Stimulated activated CD8-positive, alpha-beta memory T cell treated with anti-CD3 and anti-CD28 coated beads, Interleukin-4, amount 100 ng/mL, for 4 hours (primary cell): Measurements from ENCODE around the gene TIMM21.

Experiments used
- DNase-seq, 2 donors: peaks; one replicate each; pipeline ENCODE4 v3.0.0-alpha.2; 2020; ENCODE audit warnings: low read depth in 2 of 2, low spot score in 1 of 2

TIMM21 gene

DNA sequence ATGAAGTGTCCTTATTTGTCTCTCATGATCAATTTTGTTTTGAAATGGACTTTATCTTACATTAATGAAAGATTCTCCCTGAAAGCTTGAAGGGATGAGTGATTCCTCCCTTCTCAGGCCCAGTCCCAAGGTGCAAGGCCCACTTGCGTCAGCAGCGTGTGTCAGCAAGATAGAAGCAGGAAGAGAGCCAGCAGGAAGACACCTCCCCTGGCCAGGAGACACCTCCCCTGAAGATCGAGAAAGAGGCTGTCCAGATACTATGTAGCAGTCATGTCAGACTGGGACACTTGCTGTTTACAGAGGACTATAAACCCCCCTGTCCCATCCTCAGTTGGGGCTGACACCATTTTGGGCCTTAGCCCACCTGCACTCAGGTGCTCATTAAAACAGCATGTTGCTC, 38.3 kb downstream of the TIMM21 start:
- no peak for DNase-seq

DNA sequence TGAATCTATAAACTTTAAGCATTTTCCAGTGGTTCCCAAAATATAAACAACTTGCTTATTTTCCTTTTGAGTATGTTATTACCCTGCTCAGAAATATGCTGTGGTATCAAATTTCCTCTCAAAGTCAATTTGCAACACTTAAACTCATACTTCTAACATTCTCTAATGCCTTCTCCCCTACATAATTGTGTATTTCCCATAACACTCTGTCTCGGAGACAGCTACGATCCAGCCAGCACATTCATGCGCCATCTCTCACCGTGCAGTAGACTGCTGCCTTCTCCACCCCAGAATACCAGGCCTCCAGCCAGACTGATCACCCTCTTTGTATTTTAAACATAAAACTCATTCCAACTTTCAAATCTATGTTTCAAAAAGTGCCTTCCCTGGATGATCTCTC, 41.8 kb downstream of the TIMM21 start:
- no peak for DNase-seq

DNA sequence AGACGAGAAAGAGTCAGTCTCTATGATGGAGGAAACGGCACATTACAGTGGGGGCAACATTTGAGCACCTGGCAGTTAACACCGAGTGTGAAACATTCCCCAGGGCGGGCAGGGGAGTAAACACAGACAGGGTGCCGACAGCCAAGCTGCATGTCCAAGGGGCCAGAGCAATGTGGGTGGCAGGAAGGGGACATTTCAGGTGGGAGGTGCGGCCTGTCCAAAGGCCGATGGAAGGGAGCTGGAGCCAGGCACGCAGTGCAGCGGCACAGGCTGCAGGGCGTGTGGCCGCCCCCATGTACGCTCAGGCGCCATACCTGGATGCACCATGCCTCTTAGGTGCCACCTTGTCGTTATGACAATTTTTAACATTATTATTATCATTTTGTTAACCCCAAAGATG, 43.3 kb downstream of the TIMM21 start:
- no peak for DNase-seq

DNA sequence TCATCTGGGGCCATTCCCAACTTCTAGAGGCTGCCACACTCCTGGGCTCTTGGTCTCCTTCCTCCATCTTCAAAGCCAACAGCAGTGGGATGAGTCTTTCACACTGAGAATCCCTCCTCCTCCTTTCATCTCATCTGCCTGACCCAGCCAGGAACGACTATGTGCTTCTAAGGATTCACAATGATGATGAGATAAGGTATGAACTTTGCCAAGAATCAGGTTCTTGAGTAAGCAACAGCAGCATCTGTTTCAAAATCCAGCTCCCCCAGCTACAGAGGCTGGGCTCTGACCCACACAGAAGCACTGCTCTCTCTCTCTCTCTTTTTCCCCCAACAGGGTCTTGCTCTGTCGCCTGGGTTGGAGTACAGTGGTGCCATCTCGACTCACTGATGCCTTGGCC, 46.4 kb downstream of the TIMM21 start:
- no peak for DNase-seq

DNA sequence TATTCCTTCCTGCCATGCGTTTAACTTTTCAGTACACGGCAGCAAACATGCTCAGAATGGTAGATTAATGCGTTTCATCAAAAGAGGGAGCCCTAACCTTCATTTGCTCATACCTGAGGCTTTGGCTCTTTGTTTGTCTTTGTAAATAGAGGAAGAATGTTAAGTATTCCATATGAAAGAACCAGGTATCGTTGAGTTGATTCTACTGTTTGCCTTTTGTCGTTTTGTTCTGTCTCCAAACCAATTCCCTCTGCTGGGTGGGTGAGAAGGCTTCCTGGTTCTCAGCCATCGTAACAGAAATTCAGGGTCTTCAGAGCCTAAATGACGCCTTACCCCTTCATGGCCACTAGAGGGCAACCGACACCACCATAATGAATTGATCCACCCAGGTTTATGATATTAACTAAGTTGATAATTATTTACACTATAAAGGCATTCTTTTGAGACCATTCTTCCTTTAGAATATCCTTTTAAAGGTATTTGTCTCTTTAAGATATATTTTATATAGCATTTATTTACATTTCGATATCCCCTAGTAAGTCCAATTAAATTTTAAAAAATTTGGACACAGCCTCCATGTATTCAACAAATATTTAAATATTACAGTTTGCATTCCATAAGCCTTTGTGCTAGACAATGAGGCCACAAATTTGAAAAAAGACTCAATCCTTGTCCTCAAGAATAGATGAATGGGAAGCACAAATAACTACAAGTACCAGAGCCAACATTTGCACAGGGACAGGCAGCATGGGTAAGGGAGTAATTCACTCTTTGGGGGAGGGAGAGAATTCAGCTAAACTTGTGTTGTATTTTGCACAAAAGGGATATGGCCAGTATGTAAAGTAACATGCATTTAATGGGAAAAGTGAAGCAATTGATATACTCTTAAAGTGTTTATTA, 48.1 kb downstream of the TIMM21 start:
- peak; percentile 12 to 17 for DNase-seq

DNA sequence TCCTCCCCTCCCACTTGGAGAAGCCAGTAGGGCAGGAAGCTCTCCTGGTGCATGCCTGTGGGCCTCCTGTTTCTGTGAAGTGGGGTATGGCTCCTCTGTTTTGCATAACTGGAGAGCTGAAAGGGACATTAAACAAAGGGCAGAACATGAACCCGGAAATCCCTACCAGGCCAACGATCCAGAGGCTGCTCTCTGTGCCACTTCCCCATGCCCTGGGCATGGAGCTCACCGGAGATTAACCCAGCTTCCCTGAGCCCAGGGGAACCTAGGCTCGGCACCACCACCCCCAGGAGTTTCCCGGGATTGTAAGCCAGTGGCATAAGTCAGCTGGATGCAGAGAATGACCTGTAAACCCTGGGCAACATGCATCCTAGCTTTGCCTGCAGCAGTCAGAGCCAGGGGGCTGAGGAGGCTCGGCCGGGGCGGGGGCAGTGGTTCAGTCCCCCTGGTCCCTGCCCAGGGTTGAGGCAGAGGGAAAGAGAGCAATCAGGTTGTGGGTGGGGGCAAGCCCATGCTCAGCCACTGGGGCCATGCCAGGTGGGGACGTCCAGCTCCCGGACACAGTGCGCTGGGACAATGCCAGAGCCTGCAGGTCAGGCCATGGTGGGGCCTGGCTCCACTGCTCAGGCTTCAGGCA, 49.5 kb downstream of the TIMM21 start:
- no peak for DNase-seq

DNA sequence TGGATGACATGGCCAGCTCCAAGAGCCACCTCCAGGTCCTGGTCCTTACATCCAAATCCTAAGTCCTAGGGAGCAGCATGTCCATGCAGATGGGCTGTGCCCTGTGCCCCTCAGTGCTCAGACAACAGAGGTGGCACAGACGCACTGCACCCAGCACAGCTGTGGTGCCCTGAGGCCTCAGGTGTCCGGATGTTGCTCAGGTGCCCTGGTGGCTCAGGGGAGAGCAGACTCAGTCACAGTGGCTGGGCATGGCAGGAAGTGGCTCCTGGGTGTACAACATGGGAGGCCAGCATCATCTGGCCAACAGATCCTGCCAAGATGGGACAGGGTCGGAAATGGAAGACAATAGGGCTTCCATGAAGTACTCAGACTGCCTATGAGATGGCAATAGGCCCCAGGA, 50.1 kb downstream of the TIMM21 start:
- DNase-seq: no peak

DNA sequence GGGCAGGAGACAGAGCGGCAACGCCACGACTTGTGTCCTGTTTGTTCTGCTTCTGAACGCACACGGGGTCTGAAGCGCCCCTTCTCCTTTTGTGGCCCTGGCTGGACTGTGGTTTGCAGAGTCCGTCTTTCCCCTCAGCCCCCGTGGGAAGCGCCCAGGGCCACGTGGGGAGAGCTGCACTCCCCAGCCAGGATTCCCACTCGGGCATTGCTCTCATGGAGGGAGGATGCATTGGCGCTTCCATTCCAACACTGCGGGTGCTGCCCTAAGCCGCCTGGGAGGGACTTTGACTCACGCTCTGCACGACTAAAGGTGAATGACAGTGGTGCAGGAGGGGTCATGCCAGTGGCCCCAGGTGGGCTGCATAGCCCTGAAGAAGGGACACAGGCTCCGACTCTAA, 52.5 kb downstream of the TIMM21 start:
- DNase-seq: no peak

DNA sequence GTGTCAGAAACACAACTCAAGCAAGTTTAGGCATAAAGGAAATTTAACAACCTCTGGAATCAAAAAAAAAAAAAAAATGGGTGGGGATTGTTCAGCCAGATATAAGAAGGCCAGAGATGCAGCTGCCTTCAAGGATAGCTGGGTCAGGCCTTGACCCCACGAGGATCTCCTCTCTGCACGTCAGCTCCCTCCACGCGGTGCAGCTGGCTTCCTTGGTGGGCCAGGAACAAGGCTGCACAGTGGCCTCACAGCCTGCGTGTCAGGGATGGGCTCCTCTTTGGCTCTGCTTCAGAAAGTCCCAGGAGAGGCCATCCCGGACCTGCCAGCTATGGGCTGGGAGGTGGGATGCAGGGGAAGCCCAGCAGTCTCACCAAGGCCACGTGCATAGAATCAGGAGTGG, 55.5 kb downstream of the TIMM21 start:
- no peak for DNase-seq

DNA sequence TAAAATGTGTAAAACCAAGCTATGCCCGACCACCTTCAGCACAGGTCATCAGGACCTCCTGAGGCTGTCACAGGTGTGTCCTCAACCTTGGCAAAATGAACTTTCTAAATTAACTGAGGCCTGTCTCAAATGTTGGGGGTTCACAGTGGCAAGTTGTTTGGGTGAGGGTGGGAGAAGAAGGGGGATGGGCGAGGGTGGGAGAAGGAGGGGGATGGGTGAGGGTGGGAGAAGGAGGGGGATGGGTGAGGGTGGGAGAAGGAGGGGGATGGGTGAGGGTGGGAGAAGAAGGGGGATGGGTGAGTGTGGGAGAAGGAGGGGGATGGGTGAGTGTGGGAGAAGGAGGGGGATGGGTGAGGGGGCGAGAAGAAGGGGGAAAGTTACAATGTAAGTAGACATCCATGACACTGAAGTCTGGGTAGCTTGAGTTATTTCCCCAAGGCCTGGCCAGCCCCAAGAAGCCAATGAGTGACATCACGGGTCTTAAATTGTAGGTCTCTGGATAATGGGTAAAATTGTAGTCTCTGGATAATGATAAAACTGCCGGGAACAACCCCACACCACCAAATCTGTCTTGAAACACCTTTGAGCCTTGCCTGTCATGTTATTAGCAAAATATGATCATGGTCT, 56.3 kb downstream of the TIMM21 start:
- DNase-seq: no peak
